GM23338 (cell line): ENCODE measurements around the gene NKAIN2.

Source experiments
- CREB1 ChIP-seq: fragments of 250-450 bp; sonication (Bioruptor Pico); IDR thresholded peaks from 2 replicates; pipeline ENCODE4 v1.5.0; 2020; ENCODE audit warnings: low read depth, mild to moderate bottlenecking, moderate library complexity
- EZH2 ChIP-seq: fragments of 200-600 bp; sonication (generic); IDR thresholded peaks from one replicate; pipeline ENCODE4 v1.8.0; 2017; ENCODE audit warnings: antibody characterized with exemption, mild to moderate bottlenecking, low read depth; ENCODE audit not compliant: unreplicated experiment
- EZH2phosphoT487 ChIP-seq: fragments of 200-600 bp; sonication (generic); IDR thresholded peaks from one replicate; pipeline ENCODE4 v1.8.1; 2018; ENCODE audit warnings: antibody characterized with exemption; ENCODE audit not compliant: unreplicated experiment
- JUNB ChIP-seq: IDR thresholded peaks from one replicate; pipeline ENCODE4 v1.6.1; 2016; ENCODE audit warnings: antibody characterized with exemption; ENCODE audit not compliant: unreplicated experiment
- NANOG ChIP-seq: IDR thresholded peaks from 2 replicates; pipeline ENCODE4 v1.6.1; 2016; ENCODE audit warnings: antibody characterized with exemption, borderline replicate concordance
- POLR2AphosphoS5 ChIP-seq: IDR thresholded peaks from 2 replicates; pipeline ENCODE4 v1.6.1; 2016; ENCODE audit warnings: antibody characterized with exemption, low read depth
- REST ChIP-seq: IDR thresholded peaks from one replicate; pipeline ENCODE4 v1.6.1; 2018; ENCODE audit warnings: antibody characterized with exemption; ENCODE audit not compliant: unreplicated experiment
- STAT1 ChIP-seq: IDR thresholded peaks from one replicate; pipeline ENCODE4 v1.6.1; 2016; ENCODE audit warnings: antibody characterized with exemption; ENCODE audit not compliant: unreplicated experiment
- ZNF331 ChIP-seq: fragments of 250-450 bp; sonication (Bioruptor Pico); IDR thresholded peaks from 2 replicates; pipeline ENCODE4 v1.5.0; 2020; ENCODE audit warnings: low read depth, mild to moderate bottlenecking, moderate library complexity
- TF ChIP-seq, protein P1 (sequence below), 2 experiments: fragments of 200-600 bp in 1 of 2; sonication (generic) in 1 of 2; conservative IDR thresholded peaks; 2 replicates each; pipeline versions ENCODE4 v1.5.1 to v1.6.1; 2016 to 2017; ENCODE audit warnings: antibody characterized with exemption in 2 of 2, low read depth in 2 of 2, mild to moderate bottlenecking in 2 of 2, moderate library complexity in 1 of 2

DNA sequence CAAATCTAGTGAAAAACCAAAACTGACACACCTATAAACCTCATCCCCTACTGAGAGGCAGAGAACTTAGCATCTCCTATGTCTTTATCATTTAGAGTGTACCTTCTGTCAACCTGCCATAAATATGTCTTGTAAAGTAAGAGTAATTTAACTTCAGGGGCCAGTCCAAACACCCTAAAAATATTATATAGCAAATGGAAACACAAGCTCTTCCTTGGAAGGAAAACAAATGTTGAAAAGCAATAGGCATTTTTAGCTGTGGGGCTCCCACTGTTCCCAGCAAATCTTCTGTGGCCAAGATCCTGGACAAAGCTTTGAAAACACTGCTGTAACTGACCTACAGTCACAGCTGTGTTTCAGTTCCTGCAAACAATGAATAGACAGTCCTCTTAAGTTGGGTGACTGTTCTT lies 1018.5 kb downstream of the NKAIN2 start:
- TF ChIP-seq, protein P1, sequence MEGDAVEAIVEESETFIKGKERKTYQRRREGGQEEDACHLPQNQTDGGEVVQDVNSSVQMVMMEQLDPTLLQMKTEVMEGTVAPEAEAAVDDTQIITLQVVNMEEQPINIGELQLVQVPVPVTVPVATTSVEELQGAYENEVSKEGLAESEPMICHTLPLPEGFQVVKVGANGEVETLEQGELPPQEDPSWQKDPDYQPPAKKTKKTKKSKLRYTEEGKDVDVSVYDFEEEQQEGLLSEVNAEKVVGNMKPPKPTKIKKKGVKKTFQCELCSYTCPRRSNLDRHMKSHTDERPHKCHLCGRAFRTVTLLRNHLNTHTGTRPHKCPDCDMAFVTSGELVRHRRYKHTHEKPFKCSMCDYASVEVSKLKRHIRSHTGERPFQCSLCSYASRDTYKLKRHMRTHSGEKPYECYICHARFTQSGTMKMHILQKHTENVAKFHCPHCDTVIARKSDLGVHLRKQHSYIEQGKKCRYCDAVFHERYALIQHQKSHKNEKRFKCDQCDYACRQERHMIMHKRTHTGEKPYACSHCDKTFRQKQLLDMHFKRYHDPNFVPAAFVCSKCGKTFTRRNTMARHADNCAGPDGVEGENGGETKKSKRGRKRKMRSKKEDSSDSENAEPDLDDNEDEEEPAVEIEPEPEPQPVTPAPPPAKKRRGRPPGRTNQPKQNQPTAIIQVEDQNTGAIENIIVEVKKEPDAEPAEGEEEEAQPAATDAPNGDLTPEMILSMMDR (conservative IDR thresholded peaks at IDR 0.05; ENCODE audit: low read depth in 2 of 2), result no peak
- TF ChIP-seq EZH2 (no peak), POLR2AphosphoS5 (no peak), EZH2phosphoT487 (no peak), REST (no peak), NANOG (no peak), CREB1 (CRISPR knock-in tag) (no peak), JUNB (no peak), ZNF331 (CRISPR knock-in tag) (no peak), STAT1 (no peak)
